Inflammatory macrophage treated with lipopolysaccharide for 1 hour (primary cell): Measurements from ENCODE around the gene UVSSA.
"Not testable (repeated sequence)": the region's sequence is repeated elsewhere in the genome, so short reads cannot be mapped to it uniquely, and the experiment has no call there.

Source experiments
- DNase-seq, 2 donors: peaks; one replicate each; pipeline ENCODE4 v3.0.0-alpha.2; 2020 to 2022

UVSSA gene

GRCh38 chr4:1379801-1380331 is 32.9 kb downstream of the UVSSA start:
- DNase-seq = no peak

GRCh38 chr4:1380368-1381151 is 33.6 kb downstream of the UVSSA start:
- DNase-seq = no peak

GRCh38 chr4:1381181-1381621 is 34.2 kb downstream of the UVSSA start:
- no peak for DNase-seq

GRCh38 chr4:1381944-1382541 is 35.0 kb downstream of the UVSSA start:
- DNase-seq = no peak

GRCh38 chr4:1382776-1383727 is 36.0 kb downstream of the UVSSA start:
- DNase-seq = no peak

GRCh38 chr4:1383728-1384591 is 37.0 kb downstream of the UVSSA start:
- no peak for DNase-seq

GRCh38 chr4:1384675-1385372 is 37.8 kb downstream of the UVSSA start:
- no peak for DNase-seq

GRCh38 chr4:1385373-1386340 is 38.6 kb downstream of the UVSSA start:
- no peak for DNase-seq

- DNase-seq = not testable (repeated sequence)
These were observed 46.4 kb downstream of the UVSSA start for GRCh38 chr4:1393363-1393762.

- no peak for DNase-seq
These were observed 46.9 kb downstream of the UVSSA start for GRCh38 chr4:1393866-1394265.

- not testable (repeated sequence) for DNase-seq
These were observed 47.8 kb downstream of the UVSSA start for GRCh38 chr4:1394554-1395388.

GRCh38 chr4:1395389-1395820 is 48.4 kb downstream of the UVSSA start:
- DNase-seq = not testable (repeated sequence)

GRCh38 chr4:1395941-1396805 is 49.2 kb downstream of the UVSSA start:
- no peak for DNase-seq

- no peak for DNase-seq
These were observed 49.9 kb downstream of the UVSSA start for GRCh38 chr4:1396806-1397455.

- DNase-seq = no peak
These were observed 51.9 kb downstream of the UVSSA start for GRCh38 chr4:1398681-1399507.

- no peak for DNase-seq
These were observed 52.6 kb downstream of the UVSSA start for GRCh38 chr4:1399508-1400190.
